HUES6 (cell line): ENCODE data around the gene CNPY2.
"Not testable (repeated sequence)": the region's sequence is repeated elsewhere in the genome, so short reads cannot be mapped to it uniquely, and the experiment has no call there.

ENCODE experiments used
- H3K27ac ChIP-seq: 2 replicates; pipeline ENCODE4 v1.7.0; 2013; ENCODE audit warnings: low read depth, mild to moderate bottlenecking, low read length, inconsistent platforms
- H3K27me3 ChIP-seq: 2 replicates; pipeline ENCODE4 v1.6.1; 2013; ENCODE audit warnings: low read length; ENCODE audit not compliant: control insufficient read depth, insufficient read depth
- H3K36me3 ChIP-seq: 2 replicates; pipeline ENCODE4 v1.6.1; 2013; ENCODE audit warnings: low read length; ENCODE audit not compliant: control insufficient read depth, insufficient read depth
- H3K4me1 ChIP-seq: 2 replicates; pipeline ENCODE4 v1.6.1; 2013; ENCODE audit warnings: low read length; ENCODE audit not compliant: control insufficient read depth, insufficient read depth
- H3K4me3 ChIP-seq: 2 replicates; pipeline ENCODE4 v1.5.1; 2013; ENCODE audit warnings: low read depth, low read length
- H3K9ac ChIP-seq: one replicate; pipeline ENCODE4 v1.6.1; 2013; ENCODE audit warnings: mild to moderate bottlenecking, low read length
- H3K9me3 ChIP-seq: 2 replicates; pipeline ENCODE4 v1.6.1; 2013; ENCODE audit warnings: low read depth, low read length; ENCODE audit not compliant: control insufficient read depth, insufficient read depth

CNPY2 gene

GRCh38 chr12:56293795-56294194 is 22.0 kb downstream of the CNPY2 start:
- peaks cover 4% of the 10 kb centered on the region; the same call in 1 of the 2 replicates for H3K4me1 ChIP-seq
- no peaks in the 10 kb centered on the region for H3K9me3 ChIP-seq
- no peak overlapping the region for H3K27ac ChIP-seq
- H3K9ac ChIP-seq = no peak overlapping the region
- peaks cover 54% of the 10 kb centered on the region for H3K36me3 ChIP-seq
- no peaks in the 10 kb centered on the region for H3K27me3 ChIP-seq
- no peak overlapping the region for H3K4me3 ChIP-seq

GRCh38 chr12:56288705-56289387 is 26.9 kb downstream of the CNPY2 start:
- no peak overlapping the region for H3K9ac ChIP-seq
- no peak overlapping the region for H3K27ac ChIP-seq
- no peak overlapping the region for H3K4me3 ChIP-seq
- H3K27me3 ChIP-seq = no peaks in the 10 kb centered on the region
- no peaks in the 10 kb centered on the region for H3K9me3 ChIP-seq
- H3K36me3 ChIP-seq = peaks cover 42% of the 10 kb centered on the region
- H3K4me1 ChIP-seq = peaks cover 4% of the 10 kb centered on the region; the same call in 1 of the 2 replicates

GRCh38 chr12:56286044-56286830 is 29.6 kb downstream of the CNPY2 start:
- no peak overlapping the region for H3K9ac ChIP-seq
- no peak overlapping the region for H3K4me3 ChIP-seq
- peaks cover 58% of the 10 kb centered on the region for H3K36me3 ChIP-seq
- no peaks in the 10 kb centered on the region for H3K27me3 ChIP-seq
- H3K27ac ChIP-seq = no peak overlapping the region; the same call in 1 of the 2 replicates
- no peaks in the 10 kb centered on the region for H3K9me3 ChIP-seq
- peaks cover under 1% of the 10 kb centered on the region; the same call in 1 of the 2 replicates for H3K4me1 ChIP-seq

- H3K9me3 ChIP-seq, H3K27ac ChIP-seq, H3K27me3 ChIP-seq, H3K9ac ChIP-seq, H3K4me3 ChIP-seq, H3K4me1 ChIP-seq: not testable (repeated sequence)
- H3K36me3 ChIP-seq = peaks cover 65% of the 10 kb centered on the region
These were observed 31.5 kb downstream of the CNPY2 start for GRCh38 chr12:56284263-56284662.

DNA sequence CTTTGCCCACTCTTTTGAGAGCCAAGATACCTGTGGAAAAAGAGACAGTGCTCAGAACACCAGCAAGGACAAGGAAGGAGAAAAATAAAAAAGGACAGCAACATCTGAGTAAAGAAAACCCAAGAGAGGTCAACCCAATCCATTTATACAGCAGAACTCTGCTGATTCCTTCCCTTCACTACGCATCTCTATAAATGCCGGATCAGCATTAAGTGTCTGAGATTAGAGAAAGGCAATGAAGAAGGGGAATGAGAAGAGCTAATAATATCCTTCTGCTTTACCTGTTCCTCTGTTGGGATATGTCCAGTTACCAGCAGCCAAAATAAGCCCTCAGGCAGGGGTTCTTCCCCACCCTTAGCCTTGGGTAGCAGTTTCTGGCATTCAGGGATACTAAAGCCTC is 33.2 kb downstream of the CNPY2 start:
- Histone ChIP-seq H3K9ac (no peak overlapping the region), H3K36me3 (peaks cover 79% of the 10 kb centered on the region), H3K4me1 (no peaks in the 10 kb centered on the region), H3K27ac (no peak overlapping the region), H3K9me3 (no peaks in the 10 kb centered on the region), H3K27me3 (no peaks in the 10 kb centered on the region), H3K4me3 (no peak overlapping the region)

GRCh38 chr12:56282030-56282429 is 33.8 kb downstream of the CNPY2 start:
- no peak overlapping the region for H3K4me3 ChIP-seq
- no peak overlapping the region for H3K9ac ChIP-seq
- H3K27me3 ChIP-seq = no peaks in the 10 kb centered on the region
- no peaks in the 10 kb centered on the region for H3K4me1 ChIP-seq
- H3K36me3 ChIP-seq = peaks cover 79% of the 10 kb centered on the region
- H3K27ac ChIP-seq = no peak overlapping the region
- H3K9me3 ChIP-seq = no peaks in the 10 kb centered on the region

DNA sequence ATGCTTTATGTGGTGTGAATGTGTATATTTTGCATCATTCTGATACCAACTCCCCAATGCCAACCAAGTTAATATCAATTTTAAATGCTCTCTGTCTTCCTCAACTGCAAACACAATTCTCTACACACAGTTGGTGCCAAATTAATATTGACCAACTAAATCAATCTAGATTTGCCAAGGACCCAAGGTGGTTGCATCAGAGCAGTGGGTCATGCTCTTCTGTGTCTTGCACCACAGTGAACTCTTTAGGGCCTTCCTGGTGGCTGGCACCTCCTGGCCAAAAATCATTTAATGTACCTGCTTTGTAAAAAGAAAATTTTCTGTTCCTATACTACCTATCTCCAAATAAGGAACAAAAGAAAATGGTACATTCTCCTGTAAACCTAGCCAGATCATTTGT is 34.9 kb downstream of the CNPY2 start:
- Histone ChIP-seq H3K27ac (no peak overlapping the region), H3K9ac (no peak overlapping the region), H3K36me3 (peaks cover 80% of the 10 kb centered on the region), H3K4me3 (no peak overlapping the region), H3K9me3 (no peaks in the 10 kb centered on the region), H3K27me3 (no peaks in the 10 kb centered on the region), H3K4me1 (no peaks in the 10 kb centered on the region)

GRCh38 chr12:56278905-56279304 is 36.9 kb downstream of the CNPY2 start:
- Histone ChIP-seq H3K36me3 (peaks cover 91% of the 10 kb centered on the region), H3K27ac (no peak overlapping the region), H3K9me3 (no peaks in the 10 kb centered on the region), H3K9ac (no peak overlapping the region), H3K4me3 (no peak overlapping the region), H3K27me3 (no peaks in the 10 kb centered on the region), H3K4me1 (no peaks in the 10 kb centered on the region)

- Histone ChIP-seq H3K4me3 (no peak overlapping the region), H3K9me3 (no peaks in the 10 kb centered on the region), H3K36me3 (peaks cover 83% of the 10 kb centered on the region), H3K27ac (no peak overlapping the region), H3K9ac (no peak overlapping the region), H3K27me3 (no peaks in the 10 kb centered on the region), H3K4me1 (no peaks in the 10 kb centered on the region)
These were observed 41.5 kb downstream of the CNPY2 start for GRCh38 chr12:56274299-56274698.

DNA sequence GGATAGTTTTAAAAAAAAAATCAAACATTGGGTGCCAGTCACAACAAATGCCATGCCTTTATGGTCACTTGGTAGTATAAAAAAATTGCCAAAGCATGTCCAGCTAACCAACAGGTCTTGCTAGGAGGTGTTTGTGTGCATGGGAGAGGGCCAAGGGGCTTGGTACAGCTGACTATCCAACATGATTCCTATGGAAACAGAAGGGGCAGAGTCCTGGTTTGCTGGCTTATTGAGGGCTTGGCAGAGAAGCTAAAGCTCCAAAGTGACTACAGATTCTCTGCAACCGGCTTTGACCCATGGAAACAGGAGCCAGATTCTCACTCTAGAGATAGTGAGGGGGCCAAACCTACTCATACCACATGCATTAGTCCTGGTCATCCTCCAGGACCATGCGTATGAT is 43.3 kb downstream of the CNPY2 start:
- H3K9ac ChIP-seq, H3K4me3 ChIP-seq, H3K9me3 ChIP-seq, H3K27me3 ChIP-seq, H3K27ac ChIP-seq, H3K4me1 ChIP-seq: not testable (repeated sequence)
- peaks cover 70% of the 10 kb centered on the region for H3K36me3 ChIP-seq

DNA sequence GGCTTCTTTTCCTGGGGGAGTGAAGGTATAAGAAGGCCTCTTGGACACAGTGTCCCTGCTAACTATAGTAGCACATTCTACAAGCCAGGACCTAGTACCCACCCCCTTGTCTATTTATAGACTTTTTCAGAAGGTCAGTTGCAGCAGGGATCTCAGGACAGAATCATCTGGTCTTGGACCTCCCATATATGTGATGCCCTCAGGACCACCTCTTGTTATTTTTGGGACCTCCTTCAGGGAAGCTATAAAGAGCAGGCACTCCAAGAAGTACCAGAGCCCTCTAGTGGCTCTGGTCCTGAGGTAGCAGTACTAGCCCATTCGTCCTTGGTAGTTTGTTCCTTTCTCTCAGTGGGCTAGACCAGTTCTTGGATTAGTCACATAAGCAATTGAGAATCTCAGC is 44.8 kb downstream of the CNPY2 start:
- peaks cover 60% of the 10 kb centered on the region for H3K36me3 ChIP-seq
- H3K27me3 ChIP-seq = no peaks in the 10 kb centered on the region
- peaks cover 8% of the 10 kb centered on the region; the same call in 1 of the 2 replicates for H3K4me1 ChIP-seq
- no peak overlapping the region for H3K4me3 ChIP-seq
- no peak overlapping the region for H3K9ac ChIP-seq
- no peaks in the 10 kb centered on the region for H3K9me3 ChIP-seq
- H3K27ac ChIP-seq = no peak overlapping the region
